ENCODE measurements around the gene ARMC12. TPM values are rescaled to one million over a fixed set of nuclear protein-coding genes. Genes with fewer than 3 reads are reported as not detected.
A peak's percentile ranks its signal among the peaks of the same experiment; 100 is the strongest.
"Not testable (repeated sequence)": the region's sequence is repeated elsewhere in the genome, so short reads cannot be mapped to it uniquely, and the experiment has no call there.

ARMC12 gene
- polyA plus RNA-seq (2011; rRNA removed) (0.56 and 0.96 TPM in 2 replicates), polyA minus RNA-seq (2011; rRNA and poly(A)+ RNA removed) (1.6 TPM in 1 of 2 replicates, not detected in the other)

GRCh38 chr6:35736982-35737412 lies at the start of gene ARMC12:
TSS of gene ARMC12 (plus strand) at chr6:35737032. CDS start at chr6:35737109, 77 bp downstream.
- Histone ChIP-seq H3K36me3 (ENCODE audit: control insufficient read depth, insufficient read depth, low read length) (no peaks in the 10 kb centered on the region), H3K27me3 (ENCODE audit: control insufficient read depth, insufficient read depth, low read length) (no peaks in the 10 kb centered on the region), H3K4me3 (ENCODE audit: low read depth, low read length) (no peak within 1 kb of the TSS)
- TF ChIP-seq CTCF (IDR thresholded peaks at IDR 0.05; ENCODE audit: insufficient read depth, low read depth, low read length) = no peak
- POLR2A ChIA-PET = no interaction called here
- CTCF ChIA-PET = interaction anchor here (0.6 to 8.4 kb wide), 44 partner anchors 10 to 357 kb away, joined by 3 to 162 read pairs (median 4); partner anchors contain the start of gene FKBP5
- DNase-seq (ENCODE audit: low read depth) = no peak

GRCh38 chr6:35687658-35688604 lies 48.9 kb upstream of the ARMC12 start:
- CTCF ChIA-PET = interaction anchor here (0.8 to 4.7 kb wide), 5 partner anchors 44 to 104 kb away, joined by 3 to 28 read pairs (median 6); partner anchors contain the start of gene ARMC12
- no peak for TF ChIP-seq CTCF (IDR thresholded peaks at IDR 0.05; ENCODE audit: insufficient read depth, low read depth, low read length)
- H3K4me3 ChIP-seq (ENCODE audit: low read depth, low read length) = peak overlapping the region; percentile 63
- no peak for DNase-seq (ENCODE audit: low read depth)
- H3K36me3 ChIP-seq (ENCODE audit: control insufficient read depth, insufficient read depth, low read length) = no peaks in the 10 kb centered on the region
- POLR2A ChIA-PET = no interaction called here
- H3K27me3 ChIP-seq (ENCODE audit: control insufficient read depth, insufficient read depth, low read length) = no peaks in the 10 kb centered on the region

GRCh38 chr6:35688605-35689322 lies 48.1 kb upstream of the ARMC12 start, which contains the start of gene FKBP5:
TSS of gene FKBP5 (minus strand) at chr6:35688915. CDS start at chr6:35642824, 46,091 bp downstream.
- Histone ChIP-seq H3K27me3 (ENCODE audit: control insufficient read depth, insufficient read depth, low read length) (no peaks in the 10 kb centered on the region), H3K36me3 (ENCODE audit: control insufficient read depth, insufficient read depth, low read length) (no peaks in the 10 kb centered on the region), H3K4me3 (ENCODE audit: low read depth, low read length) (peak within 1 kb of the TSS; percentile 63)
- DNase-seq (ENCODE audit: low read depth) = no peak
- CTCF ChIA-PET = interaction anchor here (1.5 kb wide), 1 partner anchor 48 kb away, joined by 7 read pairs; the partner anchor contains the start of gene ARMC12
- TF ChIP-seq CTCF (IDR thresholded peaks at IDR 0.05; ENCODE audit: insufficient read depth, low read depth, low read length) = no peak
- POLR2A ChIA-PET = no interaction called here

GRCh38 chr6:35690006-35690405 lies 46.8 kb upstream of the ARMC12 start:
- H3K27me3 ChIP-seq (ENCODE audit: control insufficient read depth, insufficient read depth, low read length); H3K4me3 ChIP-seq (ENCODE audit: low read depth, low read length); DNase-seq (ENCODE audit: low read depth); H3K36me3 ChIP-seq (ENCODE audit: control insufficient read depth, insufficient read depth, low read length); POLR2A ChIA-PET; CTCF ChIA-PET: not testable (repeated sequence)

- H3K27me3 ChIP-seq (ENCODE audit: control insufficient read depth, insufficient read depth, low read length) = no peaks in the 10 kb centered on the region
- CTCF ChIA-PET = interaction anchor here (1.0 kb wide), 2 partner anchors 42 to 48 kb away, joined by 3 read pairs; no protein-coding TSS in a partner anchor
- no peaks in the 10 kb centered on the region for H3K36me3 ChIP-seq (ENCODE audit: control insufficient read depth, insufficient read depth, low read length)
- no peak overlapping the region for H3K4me3 ChIP-seq (ENCODE audit: low read depth, low read length)
- POLR2A ChIA-PET = no interaction called here
- TF ChIP-seq CTCF (IDR thresholded peaks at IDR 0.05; ENCODE audit: insufficient read depth, low read depth, low read length) = no peak
- no peak for DNase-seq (ENCODE audit: low read depth)
Measured at GRCh38 chr6:35690484-35690883, 46.3 kb upstream of the ARMC12 start.

Data from BJ (cell line).